Kidney (tissue), 14 donors: ENCODE results near the gene UBE3D. TPM values are rescaled to one million over a fixed set of nuclear protein-coding genes. Genes with fewer than 3 reads are reported as not detected.
"Not testable (repeated sequence)": the region's sequence is repeated elsewhere in the genome, so short reads cannot be mapped to it uniquely, and the experiment has no call there.

ENCODE experiments used
- DNase-seq, 5 donors: peaks; one replicate each; pipeline ENCODE4 v3.0.0-alpha.2; 2013 to 2020
- FAIRE-seq: peaks from 2 replicates; lab custom pipeline; 2012; peaks lifted over from hg19 to GRCh38; lab: Jason Lieb, UNC
- H3K27ac ChIP-seq, 2 donors: one replicate each; pipeline ENCODE4 v1.7.0; 2013; ENCODE audit warnings: low read depth in 2 of 2, low read length in 2 of 2, inconsistent platforms in 1 of 2
- H3K27me3 ChIP-seq: one replicate; pipeline ENCODE4 v1.7.1; 2013; ENCODE audit warnings: low read length, inconsistent platforms; ENCODE audit not compliant: control insufficient read depth, insufficient read depth
- H3K36me3 ChIP-seq, 3 donors: one replicate each; pipeline versions ENCODE4 v1.7.0 to v1.7.1; 2013; ENCODE audit warnings: low read length in 3 of 3, control low read depth in 1 of 3, inconsistent platforms in 1 of 3; ENCODE audit not compliant: insufficient read depth in 3 of 3, control insufficient read depth in 2 of 3
- H3K4me1 ChIP-seq, 3 donors: one replicate each; pipeline versions ENCODE4 v1.7.0 to v1.7.1; 2013; ENCODE audit warnings: low read length in 3 of 3, inconsistent platforms in 1 of 3, low read depth in 1 of 3; ENCODE audit not compliant: control insufficient read depth in 2 of 3, insufficient read depth in 2 of 3
- H3K4me3 ChIP-seq, 3 donors: one replicate each; pipeline versions ENCODE4 v1.7.0 to v1.8.1; 2013; ENCODE audit warnings: low read length in 3 of 3, control low read depth in 1 of 3, inconsistent platforms in 1 of 3
- H3K9ac ChIP-seq, 3 donors: one replicate each; pipeline versions ENCODE4 v1.7.0 to v1.7.1; 2013; ENCODE audit warnings: low read length in 3 of 3, control low read depth in 1 of 3, inconsistent platforms in 1 of 3
- H3K9me3 ChIP-seq, 3 donors: one replicate each; pipeline versions ENCODE4 v1.7.0 to v1.7.1; 2013; ENCODE audit warnings: low read length in 3 of 3, control low read depth in 1 of 3, inconsistent platforms in 1 of 3; ENCODE audit not compliant: control insufficient read depth in 2 of 3, insufficient read depth in 1 of 3
- intact Hi-C: fragments of 100-400 bp; cut with DNase I; formaldehyde crosslinking; loops from one replicate; pipeline ENCODE4 v1.11.1; 2022
- polyA plus RNA-seq: library from polyadenylated mRNA; stranded (reverse); fragments of 350-450 nt; fragmentation: Illumina TruSeq; extraction: RNeasy Lipid Tissue Mini Kit (QIAGEN cat#74804); gene quantifications from one replicate; pipeline ENCODE4 v1.2.3, GENCODE V29; 2014; ENCODE audit warnings: low read depth, low replicate concordance; ENCODE audit not compliant: insufficient read depth
- total RNA-seq: library from RNA; stranded (reverse); fragmentation: NEBNext Ultra II Directional; extraction: Animal tissue kit (Norgen Biotek cat#: 25700); gene quantifications from one replicate; pipeline ENCODE4 v1.2.1, GENCODE V29; 2021
- TF ChIP-seq, protein P1 (sequence below): IDR thresholded peaks from 3 replicates; pipeline ENCODE4 v1.5.1; 2012; ENCODE audit warnings: mild to moderate bottlenecking, moderate library complexity, borderline replicate concordance; ENCODE audit not compliant: insufficient read depth; ENCODE audit errors: extremely low read depth
- donor health status: control.
- donor health status: control.
- donor health status: control.
- donor health status: control.
- donor health status: control.
- donor health status: DM: yes; HTN: yes; CAD: no.
- donor health status: Normal renal cell carcinoma (clear cell type).

Gene UBE3D
- total and polyA plus RNA-seq, 2 donors from 2014 or later: 4.8 to 6.0 TPM

DNA sequence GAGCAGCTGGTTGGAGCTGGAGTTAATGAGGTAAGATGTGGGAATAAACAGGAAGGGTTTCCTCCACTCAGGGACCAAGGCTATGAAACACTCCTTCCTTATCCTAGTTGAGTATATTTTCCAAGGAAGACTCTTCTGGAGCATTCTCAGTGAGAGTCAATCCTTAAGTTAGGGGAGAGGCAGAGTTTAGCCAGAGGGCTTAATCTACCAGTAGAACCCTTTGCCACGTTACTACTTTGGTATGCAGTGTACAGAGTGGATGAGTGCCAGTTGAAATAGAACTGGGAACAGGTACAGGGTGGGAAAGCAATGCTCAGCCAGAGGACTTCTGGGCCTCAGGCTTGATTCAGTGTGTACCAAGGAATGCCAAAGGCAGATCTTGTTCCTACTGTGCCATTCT is 114.3 kb downstream of the UBE3D start:
- Histone ChIP-seq H3K9me3 (no peaks in the 10 kb centered on the region), H3K27ac (no peak overlapping the region), H3K27me3 (no peaks in the 10 kb centered on the region), H3K4me1 (no peaks in the 10 kb centered on the region), H3K36me3 (no peaks in the 10 kb centered on the region), H3K4me3 (no peak overlapping the region), H3K9ac (no peak overlapping the region)
- TF ChIP-seq, protein P1, sequence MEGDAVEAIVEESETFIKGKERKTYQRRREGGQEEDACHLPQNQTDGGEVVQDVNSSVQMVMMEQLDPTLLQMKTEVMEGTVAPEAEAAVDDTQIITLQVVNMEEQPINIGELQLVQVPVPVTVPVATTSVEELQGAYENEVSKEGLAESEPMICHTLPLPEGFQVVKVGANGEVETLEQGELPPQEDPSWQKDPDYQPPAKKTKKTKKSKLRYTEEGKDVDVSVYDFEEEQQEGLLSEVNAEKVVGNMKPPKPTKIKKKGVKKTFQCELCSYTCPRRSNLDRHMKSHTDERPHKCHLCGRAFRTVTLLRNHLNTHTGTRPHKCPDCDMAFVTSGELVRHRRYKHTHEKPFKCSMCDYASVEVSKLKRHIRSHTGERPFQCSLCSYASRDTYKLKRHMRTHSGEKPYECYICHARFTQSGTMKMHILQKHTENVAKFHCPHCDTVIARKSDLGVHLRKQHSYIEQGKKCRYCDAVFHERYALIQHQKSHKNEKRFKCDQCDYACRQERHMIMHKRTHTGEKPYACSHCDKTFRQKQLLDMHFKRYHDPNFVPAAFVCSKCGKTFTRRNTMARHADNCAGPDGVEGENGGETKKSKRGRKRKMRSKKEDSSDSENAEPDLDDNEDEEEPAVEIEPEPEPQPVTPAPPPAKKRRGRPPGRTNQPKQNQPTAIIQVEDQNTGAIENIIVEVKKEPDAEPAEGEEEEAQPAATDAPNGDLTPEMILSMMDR: no peak
- DNase-seq (no peak), FAIRE-seq (no peak)
- intact Hi-C loops: no loop called here

DNA sequence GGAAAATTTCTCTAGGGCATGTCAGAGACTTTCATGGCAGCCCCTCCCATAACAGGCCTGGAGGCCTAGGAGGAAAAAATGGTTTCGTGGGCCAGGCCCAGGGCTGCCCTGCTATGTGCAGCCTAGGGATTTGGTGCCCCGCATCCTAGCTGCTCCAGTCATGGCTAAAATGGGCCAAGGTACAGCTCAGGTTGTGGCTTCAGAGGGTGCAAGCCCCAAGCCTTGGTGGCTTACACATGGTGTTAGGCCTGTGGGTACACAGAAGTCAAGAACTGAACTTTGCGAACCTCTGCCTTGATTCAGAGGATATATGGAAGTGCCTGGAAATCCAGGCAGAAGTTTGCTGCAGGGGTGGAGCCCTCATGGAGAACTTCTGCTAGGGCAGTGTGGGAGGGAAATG is 134.7 kb downstream of the UBE3D start:
- intact Hi-C loops, FAIRE-seq, H3K36me3 ChIP-seq, DNase-seq, H3K27ac ChIP-seq, H3K4me1 ChIP-seq, H3K27me3 ChIP-seq, H3K9me3 ChIP-seq, H3K4me3 ChIP-seq, H3K9ac ChIP-seq: not testable (repeated sequence)

DNA sequence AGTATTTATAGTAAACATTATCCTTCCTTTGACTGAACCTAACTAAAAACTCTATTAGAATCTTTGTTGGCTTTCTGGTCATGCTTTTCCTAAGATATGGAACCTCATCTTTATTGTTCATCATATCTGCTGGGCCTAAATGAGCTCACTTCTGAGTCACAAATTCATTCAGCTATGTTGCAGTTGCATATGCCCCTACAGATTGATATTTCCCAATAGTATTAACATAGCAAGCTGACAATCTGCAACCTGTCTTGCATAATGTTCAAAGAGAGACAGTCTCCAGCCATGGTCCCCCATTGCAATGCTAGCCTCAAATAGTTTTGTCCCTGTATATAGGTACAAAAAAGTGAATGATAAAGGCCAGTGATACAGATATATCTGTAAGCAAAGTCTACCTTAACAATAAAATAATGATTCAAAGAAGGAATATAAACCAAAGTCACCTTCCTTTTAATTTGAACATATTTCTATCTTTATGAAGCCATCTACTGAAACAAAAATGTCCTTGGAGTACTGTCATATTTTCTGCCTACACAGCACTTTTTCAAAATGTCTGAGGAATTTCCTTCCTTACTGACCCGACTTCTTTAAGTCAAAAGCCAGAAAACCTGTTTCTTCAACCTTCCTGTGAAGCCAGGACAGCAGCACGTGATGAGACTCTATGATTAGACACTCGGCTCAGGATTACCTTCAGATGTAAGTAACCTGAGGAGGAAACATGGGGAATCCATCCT is 140.7 kb downstream of the UBE3D start:
- Histone ChIP-seq H3K36me3 (no peaks in the 10 kb centered on the region), H3K27ac (no peak overlapping the region), H3K9me3 (no peaks in the 10 kb centered on the region), H3K4me3 (no peak overlapping the region), H3K27me3 (no peaks in the 10 kb centered on the region), H3K9ac (no peak overlapping the region), H3K4me1 (no peaks in the 10 kb centered on the region)
- FAIRE-seq (no peak), DNase-seq (no peak)
- TF ChIP-seq, protein P1: no peak
- intact Hi-C loops: no loop called here

DNA sequence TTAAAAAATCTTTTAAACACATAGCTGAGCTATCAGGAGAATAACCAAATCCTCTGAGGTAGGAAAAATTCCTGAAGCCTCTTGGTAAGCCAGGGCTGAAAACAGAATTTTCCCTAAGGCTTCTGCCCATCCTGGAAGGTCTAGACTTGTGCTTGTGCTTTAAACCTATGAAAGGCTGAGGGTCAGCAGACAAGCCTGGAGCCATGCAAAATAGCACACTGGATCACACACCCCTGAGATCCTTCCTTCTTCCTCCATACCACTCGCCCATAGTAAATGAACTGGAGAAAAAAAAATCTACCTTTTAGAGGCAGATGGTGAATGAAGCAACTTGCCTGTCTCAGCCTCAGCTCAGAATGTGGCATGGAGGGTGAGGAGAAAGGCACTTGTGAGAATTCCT is 144.4 kb downstream of the UBE3D start:
- no peaks in the 10 kb centered on the region for H3K36me3 ChIP-seq
- intact Hi-C loops: no loop called here
- TF ChIP-seq, protein P1: no peak
- H3K9me3 ChIP-seq: no peaks in the 10 kb centered on the region
- DNase-seq (no peak), FAIRE-seq (no peak)
- no peak overlapping the region for H3K4me3 ChIP-seq
- H3K4me1 ChIP-seq: peaks cover 0 to 8% (median 2%) of the 10 kb centered on the region in 3 donors
- H3K9ac ChIP-seq: no peak overlapping the region
- no peak overlapping the region for H3K27ac ChIP-seq
- no peaks in the 10 kb centered on the region for H3K27me3 ChIP-seq
